ENCODE data around the gene DYNLT4.
"Not testable (repeated sequence)": the region's sequence is repeated elsewhere in the genome, so short reads cannot be mapped to it uniquely, and the experiment has no call there.

DYNLT4 gene

DNA sequence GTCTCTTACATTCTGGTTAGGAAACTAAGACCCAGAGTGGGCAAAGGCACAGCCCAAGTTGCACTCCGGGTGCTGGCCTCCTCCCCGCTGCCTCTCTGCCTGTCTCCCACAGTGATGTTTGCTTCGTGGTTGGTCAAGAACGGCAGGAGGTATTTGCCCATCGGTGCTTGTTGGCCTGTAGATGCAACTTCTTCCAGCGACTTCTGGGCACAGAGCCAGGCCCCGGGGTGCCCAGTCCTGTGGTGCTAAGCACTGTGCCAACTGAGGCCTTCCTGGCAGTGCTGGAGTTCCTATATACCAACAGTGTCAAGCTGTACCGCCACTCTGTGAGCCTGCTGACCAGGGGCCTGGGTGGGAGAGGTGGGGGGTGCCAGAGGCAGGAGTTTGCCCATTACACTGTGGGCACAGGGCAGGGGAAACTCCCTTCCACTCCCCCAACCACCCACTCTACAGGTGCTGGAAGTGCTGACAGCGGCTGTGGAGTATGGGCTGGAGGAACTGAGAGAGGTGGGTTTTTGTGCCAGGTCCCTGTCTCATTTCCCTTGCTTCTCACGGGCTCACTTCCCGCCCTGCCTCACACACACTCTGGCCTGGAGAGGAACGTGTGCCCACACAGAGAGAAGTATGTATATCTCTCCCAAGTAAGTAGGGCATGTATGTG is 3.1 kb upstream of the DYNLT4 start:
- no peak for DNase-seq (ENCODE audit: low spot score)
- no peak for FAIRE-seq

DNA sequence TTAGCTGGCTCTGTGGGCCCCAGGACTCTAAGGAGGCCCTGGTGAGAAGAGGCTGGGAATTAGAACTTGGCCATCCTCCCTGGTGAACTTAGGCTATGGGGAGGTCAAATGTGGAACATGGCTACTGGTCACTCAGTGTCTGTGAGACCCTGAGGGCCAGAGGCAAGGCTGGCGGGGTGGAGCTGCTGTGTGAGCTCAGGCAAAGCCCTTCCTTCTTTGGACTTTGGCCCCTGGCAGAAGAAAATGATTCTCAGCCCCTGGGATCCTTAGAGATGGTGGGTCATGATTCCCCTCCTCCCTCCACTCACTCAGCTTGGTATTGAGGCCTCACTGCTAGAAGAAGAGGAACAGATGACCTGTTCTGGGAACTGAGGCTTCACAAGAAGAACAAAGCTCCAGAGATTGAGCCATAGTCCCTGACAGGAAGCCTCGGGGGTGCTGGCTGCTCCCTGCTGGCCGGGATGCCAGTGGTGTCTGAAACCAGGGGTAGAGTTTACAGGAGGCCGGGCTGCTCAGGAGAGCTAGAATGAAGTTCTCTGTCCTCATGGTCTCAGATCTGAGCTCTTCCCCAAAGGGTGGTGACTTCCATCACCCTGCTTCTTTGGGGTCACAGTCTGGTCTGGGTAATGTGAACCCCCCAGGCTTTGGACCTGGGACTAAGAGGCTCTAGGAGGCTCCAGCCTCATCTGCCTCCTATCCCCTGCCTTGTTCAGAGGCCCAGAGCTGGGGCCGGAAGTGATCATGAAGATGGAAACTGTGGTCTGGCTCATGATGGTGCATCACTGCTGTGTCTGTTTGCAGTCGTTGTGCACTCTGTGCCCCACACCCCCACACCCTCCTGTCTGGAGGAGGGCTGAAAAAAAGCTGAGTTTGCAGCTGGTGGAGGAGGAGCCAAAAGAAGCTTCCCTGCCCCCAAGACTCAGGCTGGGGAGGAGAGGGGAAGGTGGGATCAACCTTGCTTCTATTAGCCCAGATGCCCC is 2.1 kb upstream of the DYNLT4 start:
- no peak for FAIRE-seq
- peak; percentile 57 for DNase-seq (ENCODE audit: low spot score)

DNA sequence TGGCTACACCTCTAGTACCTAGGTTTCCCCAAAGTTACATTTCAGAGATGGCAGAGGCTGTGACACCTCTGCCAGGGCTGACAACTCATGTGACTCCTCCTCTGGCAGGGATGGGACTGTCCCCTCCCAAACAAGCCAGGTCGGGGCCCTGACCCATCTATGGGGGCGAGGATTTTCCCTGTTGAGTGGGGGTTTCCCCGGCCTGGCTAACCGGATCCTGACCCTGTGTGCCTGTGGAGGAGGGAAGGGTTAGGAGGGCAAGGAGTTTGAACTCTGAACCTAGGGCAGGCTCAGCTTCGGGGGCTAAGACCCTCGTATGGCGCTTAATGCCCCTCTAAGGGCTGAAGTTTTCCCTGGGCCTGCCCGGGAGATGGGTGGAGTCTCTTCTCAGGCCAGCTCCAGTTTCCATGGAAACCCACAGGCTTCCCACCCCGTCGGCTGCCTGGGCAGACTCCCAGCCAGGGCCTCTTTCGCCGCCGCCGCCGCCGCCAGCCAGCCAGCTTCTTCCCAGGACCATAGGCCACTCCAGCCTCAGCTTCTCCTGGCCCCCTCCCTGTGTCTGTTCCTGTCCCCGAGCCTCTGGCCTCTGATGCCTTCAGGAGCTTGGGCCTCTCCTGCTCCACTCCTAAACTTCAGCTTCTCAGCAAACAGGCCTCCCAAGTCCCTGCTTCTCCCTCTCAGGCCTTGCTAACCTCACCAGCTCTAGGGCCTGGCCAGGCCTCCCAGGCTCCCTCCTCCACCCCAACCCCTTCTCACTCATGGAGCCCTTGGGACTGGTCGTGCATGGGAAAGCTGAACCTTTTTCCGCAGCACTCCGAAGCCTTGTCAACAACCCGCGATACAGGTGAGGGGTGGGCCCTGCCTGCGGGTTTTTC is 1.1 kb upstream of the DYNLT4 start, which contains the start of gene BTBD19:
Gene BTBD19 (plus strand): TSS at position 461 of the 875 bp plus-strand sequence. CDS start 298 bp downstream, at position 759.
- peak; percentile 91 for DNase-seq (ENCODE audit: low spot score)
- FAIRE-seq: peak; percentile 5

DNA sequence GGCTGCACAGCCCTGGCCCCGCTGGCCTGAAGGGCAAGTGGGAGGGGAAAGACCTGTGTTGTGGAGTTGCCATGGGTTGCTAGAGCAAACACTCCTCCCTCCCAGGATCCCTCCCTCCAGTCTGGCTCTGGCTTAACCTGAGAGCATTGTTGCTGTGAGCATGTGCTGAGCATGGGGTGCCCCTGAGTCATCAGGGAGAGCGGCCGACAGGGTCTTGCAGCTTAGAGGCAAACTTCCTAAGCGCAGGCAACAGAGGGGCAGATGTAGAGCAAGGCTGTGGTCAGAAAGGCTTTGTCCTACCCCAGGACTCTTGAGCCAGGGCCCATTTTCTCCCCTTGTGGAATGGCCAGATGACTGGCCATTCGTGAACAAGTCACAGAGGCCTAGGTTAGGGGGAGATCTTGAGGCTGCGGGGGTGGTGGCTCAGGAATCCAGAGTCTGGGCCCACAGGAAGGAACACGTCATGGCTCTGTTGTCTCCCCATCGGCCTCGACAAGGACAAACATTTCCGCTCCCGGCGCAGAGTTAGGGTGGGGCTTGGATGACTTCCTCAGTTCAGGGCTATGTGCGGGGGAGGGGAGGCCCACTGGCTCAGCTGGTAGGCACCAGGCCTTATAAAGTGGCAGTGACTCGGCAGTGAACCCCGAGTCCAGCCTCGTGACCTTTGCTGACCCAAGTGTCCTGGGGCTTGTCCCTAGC is 362 bp upstream of the DYNLT4 start:
- FAIRE-seq (peak; percentile 98), DNase-seq (ENCODE audit: low spot score) (peak; percentile 95)

DNA sequence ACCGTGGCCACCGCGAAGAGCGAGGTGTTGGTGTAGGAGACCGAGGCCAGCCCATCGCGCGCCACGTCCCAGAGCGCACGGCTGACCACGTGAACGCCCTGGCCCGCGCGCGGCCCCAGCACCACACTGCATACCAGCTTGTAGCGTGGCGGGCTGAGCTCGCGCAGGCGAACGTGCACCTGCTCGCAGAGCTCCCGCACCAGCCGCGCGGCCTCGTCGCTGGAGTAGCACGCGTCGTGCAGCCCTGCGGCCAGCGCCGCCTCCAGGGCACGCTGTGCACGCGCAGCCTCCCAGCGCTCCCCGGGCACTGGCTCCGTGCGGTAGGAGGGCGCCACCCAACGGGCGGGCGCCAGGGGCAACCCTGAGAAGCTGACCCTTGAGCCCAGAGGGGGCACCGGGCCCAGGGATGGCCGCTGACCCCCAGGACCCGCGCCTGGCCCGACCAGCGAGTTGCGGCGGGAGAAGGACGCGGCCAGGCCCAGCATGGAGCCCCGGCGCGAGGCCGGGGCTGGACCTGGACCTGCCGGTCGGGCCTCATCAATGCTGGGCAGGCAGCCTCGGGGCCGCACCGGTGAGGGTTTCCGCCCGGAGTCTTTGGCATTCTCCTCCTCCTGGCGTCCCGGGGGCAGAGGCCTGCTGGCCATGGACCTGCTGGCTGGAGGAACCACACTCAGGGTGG is 987 bp downstream of the DYNLT4 start:
- DNase-seq (ENCODE audit: low spot score) (no peak), FAIRE-seq (peak; percentile 32)

DNA sequence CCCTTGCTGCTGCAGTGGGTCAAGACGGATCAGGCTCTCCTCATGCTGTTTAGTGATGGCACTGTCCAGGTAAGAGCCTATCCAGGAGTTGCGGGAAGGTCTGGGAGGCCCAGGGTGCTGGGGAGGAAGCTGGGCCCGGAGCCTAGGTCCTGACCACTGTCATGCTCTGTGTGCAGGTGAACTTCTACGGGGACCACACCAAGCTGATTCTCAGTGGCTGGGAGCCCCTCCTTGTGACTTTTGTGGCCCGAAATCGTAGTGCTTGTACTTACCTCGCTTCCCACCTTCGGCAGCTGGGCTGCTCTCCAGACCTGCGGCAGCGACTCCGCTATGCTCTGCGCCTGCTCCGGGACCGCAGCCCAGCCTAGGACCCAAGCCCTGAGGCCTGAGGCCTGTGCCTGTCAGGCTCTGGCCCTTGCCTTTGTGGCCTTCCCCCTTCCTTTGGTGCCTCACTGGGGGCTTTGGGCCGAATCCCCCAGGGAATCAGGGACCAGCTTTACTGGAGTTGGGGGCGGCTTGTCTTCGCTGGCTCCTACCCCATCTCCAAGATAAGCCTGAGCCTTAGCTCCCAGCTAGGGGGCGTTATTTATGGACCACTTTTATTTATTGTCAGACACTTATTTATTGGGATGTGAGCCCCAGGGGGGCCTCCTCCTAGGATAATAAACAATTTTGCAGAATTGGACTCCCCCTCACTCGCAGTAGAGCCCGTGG is 1.7 kb downstream of the DYNLT4 start:
- no peak for FAIRE-seq
- DNase-seq (ENCODE audit: low spot score): no peak

DNA sequence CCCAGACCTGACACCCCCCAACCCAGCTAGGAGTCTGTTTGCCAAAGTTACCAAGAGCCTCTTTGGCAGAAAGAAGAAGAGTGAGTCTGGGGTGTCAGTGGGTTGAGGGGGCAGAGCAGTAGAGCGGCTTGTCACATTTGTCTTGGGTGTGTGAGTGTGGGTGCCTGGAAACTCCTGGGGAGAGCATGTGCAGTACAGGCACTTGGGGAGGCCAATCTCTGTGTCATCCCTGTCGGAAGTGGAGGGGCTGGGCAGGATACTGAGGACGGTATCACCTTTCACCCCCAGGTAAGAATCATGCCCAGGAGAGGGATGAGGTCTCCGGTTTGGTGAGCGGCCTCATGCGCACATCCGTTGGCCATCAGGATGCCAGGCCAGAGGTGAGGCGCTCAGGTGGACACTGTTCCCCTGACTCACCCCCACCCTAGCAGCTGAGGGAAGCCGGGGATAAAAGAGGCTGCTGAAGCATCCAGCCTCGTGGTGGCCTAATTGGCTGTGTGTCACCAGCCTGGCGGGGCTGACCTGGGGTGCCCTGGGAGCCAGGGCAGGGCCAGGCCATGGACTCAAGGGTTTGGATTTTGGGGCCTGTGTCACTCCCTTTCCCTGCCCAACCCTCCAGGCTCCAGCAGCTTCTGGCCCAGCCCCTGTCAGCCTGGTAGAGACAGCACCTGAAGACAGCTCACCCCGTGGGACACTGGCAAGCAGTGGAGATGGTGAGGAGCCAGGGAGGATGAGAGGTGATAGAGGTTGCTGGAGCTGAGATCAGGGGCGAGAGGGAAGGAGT is 3.6 kb downstream of the DYNLT4 start:
- FAIRE-seq: no peak
- no peak for DNase-seq (ENCODE audit: low spot score)

DNA sequence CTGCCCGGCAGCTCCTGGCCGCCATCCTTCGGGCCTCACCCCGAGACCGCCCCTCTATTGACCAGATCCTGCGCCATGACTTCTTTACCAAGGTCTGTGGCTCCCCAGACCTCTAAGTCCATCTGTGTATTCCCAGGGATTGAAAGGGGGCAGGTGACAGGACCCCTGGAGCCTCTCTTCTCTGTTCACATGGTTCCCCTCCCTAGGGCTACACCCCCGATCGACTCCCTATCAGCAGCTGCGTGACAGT is 4.2 kb downstream of the DYNLT4 start:
- DNase-seq (ENCODE audit: low spot score) (no peak), FAIRE-seq (no peak)

DNA sequence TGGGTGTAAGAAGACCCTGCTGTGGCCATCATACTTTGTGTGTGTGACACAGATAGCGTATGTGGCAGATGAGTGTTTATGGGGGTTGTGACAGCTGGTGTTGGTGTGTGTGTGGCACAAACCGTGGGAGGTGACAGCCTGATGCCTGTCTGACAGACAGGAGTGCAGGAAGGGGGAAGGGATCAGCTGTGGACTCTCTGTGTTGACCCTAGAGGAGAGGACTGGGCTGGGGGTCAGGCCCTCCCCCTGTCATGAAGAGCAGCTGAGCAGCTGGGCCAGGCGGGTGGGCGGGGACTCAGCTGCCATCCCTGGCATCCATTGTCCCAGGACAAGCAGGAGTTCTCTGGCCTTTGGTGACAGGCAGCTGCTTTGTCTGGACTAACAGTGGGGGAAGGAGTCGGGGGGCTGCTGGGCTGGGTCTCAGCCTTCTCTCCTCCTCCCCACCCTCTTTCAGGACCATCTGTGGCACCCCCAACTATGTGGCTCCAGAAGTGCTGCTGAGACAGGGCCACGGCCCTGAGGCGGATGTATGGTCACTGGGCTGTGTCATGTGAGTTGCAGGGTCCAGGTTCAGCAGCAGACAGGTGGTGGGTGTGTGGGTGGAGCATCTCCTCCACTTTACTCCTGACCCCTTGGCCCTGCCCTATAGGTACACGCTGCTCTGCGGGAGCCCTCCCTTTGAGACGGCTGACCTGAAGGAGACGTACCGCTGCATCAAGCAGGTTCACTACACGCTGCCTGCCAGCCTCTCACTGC is 4.7 kb downstream of the DYNLT4 start:
- FAIRE-seq (no peak), DNase-seq (ENCODE audit: low spot score) (no peak)

DNA sequence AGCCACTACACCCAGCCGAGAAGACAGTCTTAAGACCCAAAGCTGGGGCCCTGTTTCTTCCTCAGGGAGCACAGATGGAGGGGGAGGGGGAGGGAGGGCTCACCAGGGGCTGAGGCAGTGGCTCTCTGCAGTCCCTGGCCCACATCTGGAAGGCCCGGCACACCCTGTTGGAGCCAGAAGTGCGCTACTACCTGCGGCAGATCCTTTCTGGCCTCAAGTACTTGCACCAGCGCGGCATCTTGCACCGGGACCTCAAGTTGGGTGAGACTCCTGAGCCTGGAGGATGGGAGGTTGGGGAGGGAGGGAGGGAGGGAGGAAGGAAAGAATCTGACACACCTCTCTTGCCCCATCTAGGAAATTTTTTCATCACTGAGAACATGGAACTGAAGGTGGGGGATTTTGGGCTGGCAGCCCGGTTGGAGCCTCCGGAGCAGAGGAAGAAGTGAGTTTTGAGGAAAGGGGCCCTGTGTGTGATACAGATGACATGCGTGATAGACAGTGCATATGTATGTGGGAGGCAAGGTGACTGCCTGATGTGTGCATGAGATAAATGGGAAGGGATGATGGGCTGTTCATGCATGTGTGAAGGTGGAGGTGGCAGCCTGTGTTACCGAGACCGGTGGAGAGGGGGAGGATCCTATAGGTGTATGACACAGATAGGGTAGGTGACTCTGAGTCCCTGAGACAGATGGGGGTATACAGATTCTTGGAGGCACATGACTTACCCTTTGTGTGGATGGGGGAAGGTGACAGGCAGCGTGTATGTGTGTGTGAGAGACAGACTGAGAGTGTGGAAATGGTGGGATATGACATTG is 5.5 kb downstream of the DYNLT4 start:
- DNase-seq (ENCODE audit: low spot score) (no peak), FAIRE-seq (peak; percentile 88)

DNA sequence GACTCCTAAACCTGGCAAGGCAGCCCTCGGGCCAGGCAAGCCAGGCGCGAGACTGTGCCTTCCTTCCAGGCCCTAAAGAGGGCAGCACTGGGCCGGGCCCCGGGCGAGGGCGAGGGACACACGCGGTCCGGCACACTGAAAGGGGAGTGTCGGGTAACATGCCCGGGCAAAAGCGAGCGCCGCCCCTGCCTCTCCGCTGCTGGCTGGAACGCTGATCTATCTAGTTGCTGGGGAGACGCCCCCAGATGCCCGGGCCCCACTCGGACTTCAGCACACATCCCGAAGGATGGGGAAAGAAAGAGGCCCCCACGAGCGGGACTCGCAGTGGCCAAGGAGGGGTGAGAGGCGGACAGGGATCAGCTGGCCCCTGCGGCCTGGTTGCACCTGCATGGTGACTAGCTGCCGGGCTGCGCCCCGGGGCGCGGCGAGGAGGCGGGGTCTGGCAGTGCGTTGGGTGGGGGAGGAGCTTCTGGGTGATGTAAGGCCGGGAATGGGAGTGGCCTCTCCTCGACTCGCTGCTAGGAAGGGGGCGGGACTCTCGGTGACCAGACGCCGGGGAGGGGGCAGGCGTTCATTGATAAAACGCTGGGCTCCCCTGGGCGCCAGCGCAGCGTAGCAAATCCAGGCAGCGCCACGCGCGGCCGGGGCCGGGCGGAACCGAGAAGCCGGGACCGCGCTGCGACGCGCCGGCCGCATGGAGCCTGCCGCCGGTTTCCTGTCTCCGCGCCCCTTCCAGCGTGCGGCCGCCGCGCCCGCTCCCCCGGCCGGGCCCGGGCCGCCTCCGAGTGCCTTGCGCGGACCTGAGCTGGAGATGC is 7.2 kb downstream of the DYNLT4 start, which contains the start of gene PLK3:
Gene PLK3 (plus strand): TSS at position 608 of the 815 bp plus-strand sequence. CDS start 87 bp downstream, at position 695.
- FAIRE-seq: peak; percentile 97
- DNase-seq (ENCODE audit: low spot score): peak; percentile 99

DNA sequence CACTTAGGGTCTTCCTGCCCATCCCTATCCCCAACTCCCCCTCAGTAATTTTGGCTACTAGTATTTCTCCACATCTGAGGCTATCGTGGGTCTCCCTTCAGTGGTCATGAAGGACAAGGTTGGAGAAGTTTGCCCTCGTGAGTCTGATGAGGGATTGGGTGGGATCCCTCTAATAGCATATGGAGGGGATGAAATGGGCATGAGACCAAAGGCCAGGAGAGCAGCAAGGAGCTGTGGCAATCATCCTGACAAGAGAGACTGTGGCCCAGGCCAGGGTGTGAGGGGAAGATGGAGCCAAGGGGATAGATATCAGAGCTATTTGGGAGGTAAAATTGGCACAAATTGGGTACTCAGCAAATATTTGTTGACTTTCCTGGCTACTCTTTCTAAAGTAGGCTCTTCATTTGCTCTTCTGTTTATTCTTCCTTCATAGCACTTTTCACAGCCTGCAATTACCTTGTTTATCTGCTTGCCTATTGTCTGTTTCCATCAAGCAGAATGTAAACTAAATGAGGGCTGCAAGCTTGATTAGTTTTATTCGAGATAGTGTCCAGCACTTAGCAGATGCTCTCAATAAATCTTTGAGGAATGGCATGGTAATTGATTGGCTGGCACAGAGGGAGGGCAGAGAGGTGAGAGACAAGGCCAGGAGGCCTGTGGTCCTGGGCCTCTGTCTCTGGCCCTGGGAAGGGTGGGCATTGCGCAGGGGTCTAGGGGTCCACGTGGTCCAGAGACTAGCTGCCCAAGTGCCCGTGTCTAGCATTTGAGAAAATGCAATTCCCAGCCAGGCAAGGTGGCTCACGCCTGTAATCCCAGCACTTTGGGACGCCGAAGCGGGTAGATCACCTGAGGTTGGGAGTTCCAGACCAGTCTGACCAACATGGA is 8.4 kb downstream of the DYNLT4 start:
- FAIRE-seq (peak; percentile 61), DNase-seq (ENCODE audit: low spot score) (no peak)

DNA sequence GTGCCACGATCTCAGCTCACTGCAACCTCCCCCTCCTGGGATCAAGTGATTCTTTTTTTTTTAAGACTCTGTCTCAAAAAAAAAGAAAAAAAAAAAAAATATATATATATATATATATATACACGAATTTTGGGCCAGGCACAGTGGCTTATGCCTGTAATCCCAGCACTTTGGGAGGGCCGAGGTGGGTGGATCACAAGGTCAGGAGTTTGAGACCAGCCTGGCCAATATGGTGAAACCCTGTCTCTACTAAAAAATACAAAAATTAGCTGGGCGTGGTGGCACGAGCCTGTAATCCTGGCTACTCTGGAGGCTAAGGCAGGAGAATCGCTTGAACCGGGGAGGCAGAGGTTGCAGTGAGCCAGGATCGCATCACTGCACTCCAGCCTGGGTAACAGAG is 9.3 kb downstream of the DYNLT4 start:
- not testable (repeated sequence) for FAIRE-seq; DNase-seq (ENCODE audit: low spot score)

DNA sequence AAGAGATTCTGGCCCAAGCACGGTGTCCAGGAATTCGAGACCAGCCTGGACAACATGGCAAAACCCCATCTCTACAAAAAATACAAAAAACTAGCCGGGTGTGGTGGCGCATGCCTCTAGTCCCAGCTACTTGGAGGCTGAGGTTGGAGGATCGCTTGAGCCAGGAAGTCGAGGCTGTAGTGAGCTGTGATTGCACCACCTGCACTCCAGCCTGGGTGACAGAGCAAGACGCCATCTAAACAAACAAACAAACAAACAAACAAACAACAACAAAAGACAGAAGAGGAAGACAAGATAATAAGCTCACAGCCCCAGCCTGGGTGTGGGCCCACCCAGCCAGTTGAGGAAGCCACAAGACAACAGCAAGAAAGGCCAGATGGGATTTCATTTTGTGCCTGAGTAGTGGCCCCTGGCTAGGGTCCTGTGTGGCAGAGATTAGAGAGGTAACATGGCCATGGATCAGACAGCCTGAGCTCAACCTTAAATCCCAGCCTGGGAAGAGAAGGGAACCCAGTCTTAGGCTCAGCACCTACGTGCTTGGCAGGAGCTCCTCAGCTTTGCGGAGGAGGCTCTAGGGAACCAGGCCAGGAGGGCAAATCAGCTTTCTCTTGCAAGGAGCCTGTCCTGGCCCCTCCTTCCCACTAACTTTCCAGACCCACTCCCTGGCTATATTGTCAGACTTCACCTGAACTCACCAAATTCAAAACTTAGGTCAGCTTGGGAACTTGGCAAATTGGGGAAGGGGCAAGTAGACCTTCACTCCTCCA is 14.2 kb downstream of the DYNLT4 start:
- FAIRE-seq: peak; percentile 77

More for the DNA sequence above, 14.2 kb downstream of the DYNLT4 start:
- DNase-seq (ENCODE audit: low spot score): no peak

Data from urothelium cell line (cell line).